Endometrial microvascular endothelial cells (primary cell): Measurements from ENCODE around the gene AQP1. TPM values are rescaled to one million over a fixed set of nuclear protein-coding genes. Genes with fewer than 3 reads are reported as not detected.

Experiments used
- in situ Hi-C: cut with HindIII; loops from 2 replicates; pipeline ENCODE4 v1.10.0; 2017; ENCODE audit warnings: low sequenced_read_pairs, low pct_unique_long_range_greater_than_20kb; ENCODE audit errors: inconsistent ontology term
- total RNA-seq: library from RNA; depleted of rRNA; stranded (reverse); fragments of >200 nt; gene quantifications from one replicate; pipeline ENCODE4 v1.2.3, GENCODE V29; 2015; ENCODE audit errors: inconsistent ontology term

Gene AQP1
- total RNA-seq, 1 donor from 2014 or later: 1.0 TPM

- in situ Hi-C loops: no loop called here
Measured at GRCh38 chr7:30902466-30902865, 9.2 kb upstream of the AQP1 start.

- in situ Hi-C loops: no loop called here
Measured at GRCh38 chr7:30903146-30903545, 8.5 kb upstream of the AQP1 start.

- in situ Hi-C loops: no loop called here
Measured at GRCh38 chr7:30904561-30904960, 7.1 kb upstream of the AQP1 start.

GRCh38 chr7:30905078-30906012 lies 6.3 kb upstream of the AQP1 start:
- in situ Hi-C loops: no loop called here

- in situ Hi-C loops: no loop called here
Measured at GRCh38 chr7:30906014-30906413, 5.6 kb upstream of the AQP1 start.

- in situ Hi-C loops: no loop called here
Measured at GRCh38 chr7:30906515-30907240, 5.0 kb upstream of the AQP1 start.

- in situ Hi-C loops: no loop called here
Measured at GRCh38 chr7:30907527-30908267, 4.0 kb upstream of the AQP1 start.

GRCh38 chr7:30908681-30909080 lies 3.0 kb upstream of the AQP1 start:
- in situ Hi-C loops: no loop called here

- in situ Hi-C loops: no loop called here
Measured at GRCh38 chr7:30909431-30909830, 2.2 kb upstream of the AQP1 start.

- in situ Hi-C loops: no loop called here
Measured at GRCh38 chr7:30910411-30911073, 1.1 kb upstream of the AQP1 start.

GRCh38 chr7:30911133-30911532 lies 520 bp upstream of the AQP1 start:
- in situ Hi-C loops: no loop called here

- in situ Hi-C loops: no loop called here
Measured at GRCh38 chr7:30912021-30912730, 523 bp downstream of the AQP1 start.

GRCh38 chr7:30912731-30912985 lies 1.0 kb downstream of the AQP1 start:
- in situ Hi-C loops: no loop called here

- in situ Hi-C loops: no loop called here
Measured at GRCh38 chr7:30912986-30913811, 1.5 kb downstream of the AQP1 start.

GRCh38 chr7:30913821-30914515 lies 2.3 kb downstream of the AQP1 start:
- in situ Hi-C loops: no loop called here

- in situ Hi-C loops: no loop called here
Measured at GRCh38 chr7:30914596-30914995, 2.9 kb downstream of the AQP1 start.

GRCh38 chr7:30915005-30915601 lies 3.5 kb downstream of the AQP1 start:
- in situ Hi-C loops: no loop called here
